BLaER1 treated with 17β-estradiol and CSF1 and Interleukin-3, amounts not matched to agents 10 nM and 100 nM (cell line): Measurements from ENCODE around the gene VPS13D.

ENCODE experiments used
- H3K27ac ChIP-seq, 11 experiments: shearing (Covaris generic); formaldehyde crosslinking; 2 replicates each; pipeline ENCODE4 v1.8.1; 2022
- H3K27me3 ChIP-seq, 11 experiments: shearing (Covaris generic); formaldehyde crosslinking; 2 replicates each; pipeline ENCODE4 v1.8.1; 2022
- H3K36me3 ChIP-seq, 11 experiments: shearing (Covaris generic); formaldehyde crosslinking; 2 replicates each; pipeline ENCODE4 v1.8.1; 2022
- H3K4me1 ChIP-seq, 10 experiments: shearing (Covaris generic); formaldehyde crosslinking; 2 replicates each; pipeline ENCODE4 v1.8.1; 2022
- H3K4me2 ChIP-seq, 11 experiments: shearing (Covaris generic); formaldehyde crosslinking; 2 replicates each; pipeline ENCODE4 v1.8.1; 2022
- H3K4me3 ChIP-seq, 10 experiments: shearing (Covaris generic); formaldehyde crosslinking; 2 replicates each; pipeline ENCODE4 v1.8.1; 2022
- H3K9ac ChIP-seq, 11 experiments: shearing (Covaris generic); formaldehyde crosslinking; 2 replicates each; pipeline ENCODE4 v1.8.1; 2022
- H3K9me3 ChIP-seq, 11 experiments: shearing (Covaris generic); formaldehyde crosslinking; replicated peaks in 1 of 11; 2 replicates each; pipeline ENCODE4 v1.8.1; 2022
- H4K20me1 ChIP-seq, 11 experiments: shearing (Covaris generic); formaldehyde crosslinking; 2 replicates each; pipeline ENCODE4 v1.8.1; 2022
- Cebpa-rat ChIP-seq, 11 experiments: shearing (Covaris generic); IDR thresholded peaks; 2 replicates each; pipeline ENCODE4 v1.8.1; 2022

Gene VPS13D

GRCh38 chr1:12245733-12246132 lies 15.9 kb downstream of the VPS13D start:
- peaks cover 0 to 5% (median 0%) of the 10 kb centered on the region in 10 experiments; a peak in 1 of 20 replicates for H3K4me1 ChIP-seq
- H3K4me2 ChIP-seq, result no peak overlapping the region
- no peak for TF ChIP-seq Cebpa-rat (IDR thresholded peaks at IDR 0.05)
- no peak overlapping the region for H3K27ac ChIP-seq
- no peak overlapping the region; a peak in 2 of 22 replicates for H3K9ac ChIP-seq
- H3K9me3 ChIP-seq, result no peaks in the 10 kb centered on the region
- peaks cover 91 to 100% (median 98%) of the 10 kb centered on the region in 11 experiments for H3K36me3 ChIP-seq
- H4K20me1 ChIP-seq, result peaks cover 0 to 29% (median 3%) of the 10 kb centered on the region in 11 experiments; a peak in 8 of 22 replicates
- H3K4me3 ChIP-seq, result no peak overlapping the region
- no peaks in the 10 kb centered on the region for H3K27me3 ChIP-seq

GRCh38 chr1:12246584-12246983 lies 16.8 kb downstream of the VPS13D start:
- Histone ChIP-seq H3K4me1 (peaks cover 0 to 5% (median 0%) of the 10 kb centered on the region in 10 experiments; a peak in 1 of 20 replicates), H3K4me2 (no peak overlapping the region), H4K20me1 (peaks cover 0 to 21% (median 3%) of the 10 kb centered on the region in 11 experiments; a peak in 6 of 22 replicates), H3K9me3 (no peaks in the 10 kb centered on the region), H3K4me3 (no peak overlapping the region), H3K27me3 (no peaks in the 10 kb centered on the region), H3K36me3 (peaks cover 92 to 100% (median 97%) of the 10 kb centered on the region in 11 experiments), H3K9ac (no peak overlapping the region), H3K27ac (no peak overlapping the region)
- TF ChIP-seq Cebpa-rat (IDR thresholded peaks at IDR 0.05), result no peak

GRCh38 chr1:12249181-12249580 lies 19.4 kb downstream of the VPS13D start:
- Histone ChIP-seq H3K4me1 (peaks cover 0 to 5% (median 0%) of the 10 kb centered on the region in 10 experiments; a peak in 1 of 20 replicates), H4K20me1 (peaks cover 0 to 14% (median 0%) of the 10 kb centered on the region in 11 experiments; a peak in 5 of 22 replicates), H3K4me3 (no peak overlapping the region), H3K36me3 (peaks cover 92 to 100% (median 96%) of the 10 kb centered on the region in 11 experiments), H3K27me3 (no peaks in the 10 kb centered on the region), H3K27ac (no peak overlapping the region), H3K9ac (no peak overlapping the region), H3K4me2 (no peak overlapping the region), H3K9me3 (no peaks in the 10 kb centered on the region)
- no peak for TF ChIP-seq Cebpa-rat (IDR thresholded peaks at IDR 0.05)

- Histone ChIP-seq H4K20me1 (peaks cover 0 to 14% (median 0%) of the 10 kb centered on the region in 11 experiments; a peak in 4 of 22 replicates), H3K4me3 (no peak overlapping the region), H3K4me2 (no peak overlapping the region), H3K9ac (no peak overlapping the region), H3K27me3 (no peaks in the 10 kb centered on the region), H3K9me3 (no peaks in the 10 kb centered on the region), H3K36me3 (peaks cover 92 to 100% (median 96%) of the 10 kb centered on the region in 11 experiments), H3K4me1 (peaks cover 0 to 5% (median 0%) of the 10 kb centered on the region in 10 experiments; a peak in 1 of 20 replicates), H3K27ac (no peak overlapping the region)
- TF ChIP-seq Cebpa-rat (IDR thresholded peaks at IDR 0.05), result no peak
Measured at GRCh38 chr1:12249748-12250147, 19.9 kb downstream of the VPS13D start.

- Histone ChIP-seq H3K27ac (no peak overlapping the region), H3K9ac (no peak overlapping the region), H4K20me1 (peaks cover 0 to 14% (median 0%) of the 10 kb centered on the region in 11 experiments; a peak in 5 of 22 replicates), H3K4me2 (no peak overlapping the region), H3K4me3 (no peak overlapping the region), H3K27me3 (no peaks in the 10 kb centered on the region), H3K9me3 (no peaks in the 10 kb centered on the region), H3K4me1 (no peaks in the 10 kb centered on the region), H3K36me3 (peaks cover 89 to 100% (median 96%) of the 10 kb centered on the region in 11 experiments)
- TF ChIP-seq Cebpa-rat (IDR thresholded peaks at IDR 0.05), result no peak
Measured at GRCh38 chr1:12251442-12251841, 21.6 kb downstream of the VPS13D start.

GRCh38 chr1:12255913-12256312 lies 26.1 kb downstream of the VPS13D start:
- Histone ChIP-seq H3K9me3 (no peaks in the 10 kb centered on the region), H3K36me3 (peaks cover 91 to 100% (median 97%) of the 10 kb centered on the region in 11 experiments), H3K4me1 (no peaks in the 10 kb centered on the region), H4K20me1 (peaks cover 0 to 4% (median 0%) of the 10 kb centered on the region in 11 experiments; a peak in 2 of 22 replicates), H3K9ac (no peak overlapping the region), H3K27me3 (no peaks in the 10 kb centered on the region), H3K4me2 (no peak overlapping the region), H3K4me3 (no peak overlapping the region), H3K27ac (no peak overlapping the region)
- TF ChIP-seq Cebpa-rat (IDR thresholded peaks at IDR 0.05), result no peak

GRCh38 chr1:12258272-12258671 lies 28.4 kb downstream of the VPS13D start:
- Histone ChIP-seq H3K27me3 (no peaks in the 10 kb centered on the region), H4K20me1 (peaks cover 0 to 4% (median 0%) of the 10 kb centered on the region in 11 experiments; a peak in 2 of 22 replicates), H3K9ac (no peak overlapping the region), H3K4me1 (no peaks in the 10 kb centered on the region), H3K4me2 (no peak overlapping the region), H3K36me3 (peaks cover 94 to 100% (median 98%) of the 10 kb centered on the region in 11 experiments), H3K4me3 (no peak overlapping the region), H3K27ac (no peak overlapping the region), H3K9me3 (peaks cover 0 to 9% (median 7%) of the 10 kb centered on the region in 11 experiments; a peak in 8 of 22 replicates)
- no peak for TF ChIP-seq Cebpa-rat (IDR thresholded peaks at IDR 0.05)

- Histone ChIP-seq H3K27ac (no peak overlapping the region), H3K4me3 (no peak overlapping the region), H3K9ac (no peak overlapping the region), H3K36me3 (peaks cover 90 to 100% (median 99%) of the 10 kb centered on the region in 11 experiments), H3K4me1 (peaks cover 0 to 7% (median 0%) of the 10 kb centered on the region in 10 experiments; a peak in 1 of 20 replicates), H3K9me3 (peaks cover 10 to 16% (median 14%) of the 10 kb centered on the region in 11 experiments), H3K4me2 (no peak overlapping the region), H4K20me1 (peaks cover 0 to 7% (median 0%) of the 10 kb centered on the region in 11 experiments; a peak in 1 of 22 replicates), H3K27me3 (no peaks in the 10 kb centered on the region)
- no peak for TF ChIP-seq Cebpa-rat (IDR thresholded peaks at IDR 0.05)
Measured at GRCh38 chr1:12269351-12269750, 39.5 kb downstream of the VPS13D start.

GRCh38 chr1:12271033-12271432 lies 41.2 kb downstream of the VPS13D start:
- no peaks in the 10 kb centered on the region for H3K9me3 ChIP-seq
- H3K36me3 ChIP-seq, result peaks cover 89 to 100% (median 98%) of the 10 kb centered on the region in 11 experiments
- peaks cover 0 to 7% (median 0%) of the 10 kb centered on the region in 11 experiments; a peak in 1 of 22 replicates for H4K20me1 ChIP-seq

More at GRCh38 chr1:12271033-12271432, 41.2 kb downstream of the VPS13D start:
- peaks cover 0 to 3% (median 0%) of the 10 kb centered on the region in 10 experiments; a peak in 1 of 20 replicates for H3K4me1 ChIP-seq
- no peak for TF ChIP-seq Cebpa-rat (IDR thresholded peaks at IDR 0.05)
- H3K4me3 ChIP-seq, result no peak overlapping the region
- H3K9ac ChIP-seq, result no peak overlapping the region
- no peak overlapping the region for H3K27ac ChIP-seq
- H3K27me3 ChIP-seq, result no peaks in the 10 kb centered on the region
- no peak overlapping the region for H3K4me2 ChIP-seq
